Upper lobe of left lung (tissue), 4 donors: ENCODE measurements around the gene PDSS2.

Source experiments
- POLR2A ChIP-seq, 4 donors: fragments of 450-650 bp; IDR thresholded peaks; one replicate each; pipeline ENCODE4 v1.5.1; 2016 to 2017; ENCODE audit warnings: antibody characterized with exemption in 4 of 4, mild to moderate bottlenecking in 2 of 4
- POLR2AphosphoS5 ChIP-seq, 2 donors: sonication (generic); formaldehyde crosslinking; IDR thresholded peaks; one replicate each; pipeline ENCODE4 v1.5.1; 2017; ENCODE audit warnings: antibody characterized with exemption in 2 of 2
- TF ChIP-seq, protein P1 (sequence below), 6 experiments: fragments of 450-650 bp in 4 of 6; fragments of 200-600 bp in 2 of 6; sonication (generic) in 2 of 6; IDR thresholded peaks; one replicate each; pipeline ENCODE4 v1.5.1; 2016 to 2019; ENCODE audit warnings: antibody characterized with exemption in 6 of 6

- TF ChIP-seq, protein P1, sequence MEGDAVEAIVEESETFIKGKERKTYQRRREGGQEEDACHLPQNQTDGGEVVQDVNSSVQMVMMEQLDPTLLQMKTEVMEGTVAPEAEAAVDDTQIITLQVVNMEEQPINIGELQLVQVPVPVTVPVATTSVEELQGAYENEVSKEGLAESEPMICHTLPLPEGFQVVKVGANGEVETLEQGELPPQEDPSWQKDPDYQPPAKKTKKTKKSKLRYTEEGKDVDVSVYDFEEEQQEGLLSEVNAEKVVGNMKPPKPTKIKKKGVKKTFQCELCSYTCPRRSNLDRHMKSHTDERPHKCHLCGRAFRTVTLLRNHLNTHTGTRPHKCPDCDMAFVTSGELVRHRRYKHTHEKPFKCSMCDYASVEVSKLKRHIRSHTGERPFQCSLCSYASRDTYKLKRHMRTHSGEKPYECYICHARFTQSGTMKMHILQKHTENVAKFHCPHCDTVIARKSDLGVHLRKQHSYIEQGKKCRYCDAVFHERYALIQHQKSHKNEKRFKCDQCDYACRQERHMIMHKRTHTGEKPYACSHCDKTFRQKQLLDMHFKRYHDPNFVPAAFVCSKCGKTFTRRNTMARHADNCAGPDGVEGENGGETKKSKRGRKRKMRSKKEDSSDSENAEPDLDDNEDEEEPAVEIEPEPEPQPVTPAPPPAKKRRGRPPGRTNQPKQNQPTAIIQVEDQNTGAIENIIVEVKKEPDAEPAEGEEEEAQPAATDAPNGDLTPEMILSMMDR (IDR thresholded peaks at IDR 0.05), result no peak
- TF ChIP-seq POLR2AphosphoS5 (IDR thresholded peaks at IDR 0.05) (no peak), POLR2A (IDR thresholded peaks at IDR 0.05) (no peak)
Observed at GRCh38 chr6:107473660-107474059, 14.3 kb upstream of the PDSS2 start.
